HG03469 (cell line): ENCODE results near the gene HMG20A.

ENCODE experiments used
- ATAC-seq: cut with Tn5 transposase; IDR thresholded peaks from one replicate; pipeline ENCODE4 v1.9.1; 2021; ENCODE audit warnings: mild to moderate bottlenecking, moderate library complexity, moderate number of reproducible peaks; ENCODE audit not compliant: unreplicated experiment

Gene HMG20A

GRCh38 chr15:77473328-77473727 lies 52.6 kb downstream of the HMG20A start:
- ATAC-seq = no peak

GRCh38 chr15:77474310-77474988 lies 53.8 kb downstream of the HMG20A start:
- no peak for ATAC-seq

- ATAC-seq = no peak
These were observed 54.3 kb downstream of the HMG20A start for GRCh38 chr15:77475001-77475400.

- no peak for ATAC-seq
These were observed 55.2 kb downstream of the HMG20A start for GRCh38 chr15:77475898-77476297.

- no peak for ATAC-seq
These were observed 56.3 kb downstream of the HMG20A start for GRCh38 chr15:77476995-77477394.

GRCh38 chr15:77478051-77478450 lies 57.4 kb downstream of the HMG20A start:
- no peak for ATAC-seq

- ATAC-seq = no peak
These were observed 58.3 kb downstream of the HMG20A start for GRCh38 chr15:77479015-77479414.

- ATAC-seq = no peak
These were observed 60.4 kb downstream of the HMG20A start for GRCh38 chr15:77480859-77481633.

GRCh38 chr15:77481670-77482069 lies 61.0 kb downstream of the HMG20A start:
- no peak for ATAC-seq

GRCh38 chr15:77482570-77482969 lies 61.9 kb downstream of the HMG20A start:
- ATAC-seq = no peak

GRCh38 chr15:77483425-77484140 lies 62.9 kb downstream of the HMG20A start:
- no peak for ATAC-seq

GRCh38 chr15:77484994-77485393 lies 64.3 kb downstream of the HMG20A start:
- ATAC-seq = no peak

- no peak for ATAC-seq
These were observed 66.1 kb downstream of the HMG20A start for GRCh38 chr15:77486542-77487468.

GRCh38 chr15:77487469-77487842 lies 66.8 kb downstream of the HMG20A start:
- ATAC-seq = no peak

- no peak for ATAC-seq
These were observed 67.2 kb downstream of the HMG20A start for GRCh38 chr15:77487888-77488287.

- ATAC-seq = no peak
These were observed 69.0 kb downstream of the HMG20A start for GRCh38 chr15:77489647-77490046.

- ATAC-seq = peak; percentile 36
These were observed 72.7 kb downstream of the HMG20A start for GRCh38 chr15:77493324-77493907.

- ATAC-seq = no peak
These were observed 73.6 kb downstream of the HMG20A start for GRCh38 chr15:77494073-77494867.

- ATAC-seq = no peak
These were observed 74.3 kb downstream of the HMG20A start for GRCh38 chr15:77494964-77495363.
